Erythroblast (primary cell): Measurements from ENCODE around the gene OLIG2.

ENCODE experiments used
- GATA1 ChIP-seq: IDR thresholded peaks from 2 replicates; pipeline ENCODE4 v1.6.1; 2011; ENCODE audit warnings: low read depth, mild to moderate bottlenecking, control low read depth, low read length, moderate library complexity
- POLR2A ChIP-seq: IDR thresholded peaks from 2 replicates; pipeline ENCODE4 v1.6.1; 2011; ENCODE audit warnings: mild to moderate bottlenecking, low read length

GRCh38 chr21:33061233-33061632, 35.5 kb downstream of the OLIG2 start:
- no peak for TF ChIP-seq POLR2A
- no peak for TF ChIP-seq GATA1
